ENCODE measurements around the gene RNASEL.
"Not testable (repeated sequence)": the region's sequence is repeated elsewhere in the genome, so short reads cannot be mapped to it uniquely, and the experiment has no call there.

Gene RNASEL

GRCh38 chr1:182560392-182560984, 28.6 kb downstream of the RNASEL start:
- no peak for DNase-seq

GRCh38 chr1:182556279-182556678, 32.8 kb downstream of the RNASEL start:
- DNase-seq, result no peak

- no peak for DNase-seq
Measured at GRCh38 chr1:182555493-182555892, 33.6 kb downstream of the RNASEL start.

- DNase-seq, result no peak
Measured at GRCh38 chr1:182552527-182552926, 36.5 kb downstream of the RNASEL start.

- no peak for DNase-seq
Measured at GRCh38 chr1:182549811-182550210, 39.2 kb downstream of the RNASEL start.

- no peak for DNase-seq
Measured at GRCh38 chr1:182549346-182549745, 39.7 kb downstream of the RNASEL start.

GRCh38 chr1:182533896-182534295, 55.2 kb downstream of the RNASEL start:
- no peak for DNase-seq

- not testable (repeated sequence) for DNase-seq
Measured at GRCh38 chr1:182528206-182528605, 60.9 kb downstream of the RNASEL start.

GRCh38 chr1:182527680-182528079, 61.4 kb downstream of the RNASEL start:
- no peak for DNase-seq

GRCh38 chr1:182525342-182525741, 63.7 kb downstream of the RNASEL start:
- no peak for DNase-seq

All from stimulated activated CD8-positive, alpha-beta memory T cell treated with anti-CD3 and anti-CD28 coated beads, Interleukin-4, amount 100 ng/mL, for 48 hours (primary cell).